ENCODE measurements around the gene GOSR2. TPM values are rescaled to one million over a fixed set of nuclear protein-coding genes. Genes with fewer than 3 reads are reported as not detected.
A peak's percentile ranks its signal among the peaks of the same experiment; 100 is the strongest.

The GOSR2 gene
- total RNA-seq, 1 experiment from 2014 or later = 34.5 TPM

DNA sequence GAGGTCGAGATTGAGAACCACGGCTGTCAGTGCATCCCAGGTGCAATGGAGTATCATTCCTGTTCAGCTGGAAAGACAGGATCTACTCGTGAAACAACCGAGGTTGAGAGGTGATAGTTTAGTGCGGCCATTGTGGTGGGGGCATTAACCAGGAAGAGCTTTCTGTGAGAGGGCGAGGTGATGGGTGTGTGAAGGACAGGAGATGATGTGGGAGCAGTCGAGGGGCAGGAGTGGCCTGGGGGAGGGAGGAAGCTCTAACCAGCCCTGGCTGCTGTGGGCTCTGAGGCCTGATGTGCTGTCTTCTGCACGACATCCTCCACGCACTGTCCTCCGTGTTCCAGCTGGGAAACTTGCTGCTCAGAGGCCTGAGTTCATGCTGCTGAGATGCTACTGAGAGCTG lies 22.0 kb downstream of the GOSR2 start:
- H3K27ac ChIP-seq = no peak overlapping the region
- H2AFZ ChIP-seq = no peak overlapping the region
- POLR2A ChIA-PET (ENCODE audit: unreplicated experiment) = interaction anchor here (0.6 kb wide), 1 partner anchor 47 kb away, joined by 4 read pairs; no protein-coding TSS in a partner anchor
- H3F3A ChIP-seq (ENCODE audit: insufficient read depth, low read depth) = peaks cover 24% of the 10 kb centered on the region; the same call in 1 of the 2 replicates
- BruUV-seq (replicated peaks) = no TSS peak
- H3K9me2 ChIP-seq (ENCODE audit: insufficient read depth) = no peaks in the 10 kb centered on the region
- no peaks in the 10 kb centered on the region for H3K27me3 ChIP-seq (ENCODE audit: insufficient read depth, low read depth)
- peak; percentile 51 to 84 for DNase-seq
- H3K4me1 ChIP-seq (replicated peaks; ENCODE audit: insufficient read depth) = peaks cover 28% of the 10 kb centered on the region
- H3K79me2 ChIP-seq (ENCODE audit: low read depth) = no peaks in the 10 kb centered on the region
- intact Hi-C loops (cut with micrococcal nuclease; ENCODE audit: unreplicated experiment) = loop anchor here (5.0 to 10.0 kb wide), 3 partner anchors 160 to 857 kb away; no protein-coding TSS in a partner anchor
- TF ChIP-seq, protein P1, sequence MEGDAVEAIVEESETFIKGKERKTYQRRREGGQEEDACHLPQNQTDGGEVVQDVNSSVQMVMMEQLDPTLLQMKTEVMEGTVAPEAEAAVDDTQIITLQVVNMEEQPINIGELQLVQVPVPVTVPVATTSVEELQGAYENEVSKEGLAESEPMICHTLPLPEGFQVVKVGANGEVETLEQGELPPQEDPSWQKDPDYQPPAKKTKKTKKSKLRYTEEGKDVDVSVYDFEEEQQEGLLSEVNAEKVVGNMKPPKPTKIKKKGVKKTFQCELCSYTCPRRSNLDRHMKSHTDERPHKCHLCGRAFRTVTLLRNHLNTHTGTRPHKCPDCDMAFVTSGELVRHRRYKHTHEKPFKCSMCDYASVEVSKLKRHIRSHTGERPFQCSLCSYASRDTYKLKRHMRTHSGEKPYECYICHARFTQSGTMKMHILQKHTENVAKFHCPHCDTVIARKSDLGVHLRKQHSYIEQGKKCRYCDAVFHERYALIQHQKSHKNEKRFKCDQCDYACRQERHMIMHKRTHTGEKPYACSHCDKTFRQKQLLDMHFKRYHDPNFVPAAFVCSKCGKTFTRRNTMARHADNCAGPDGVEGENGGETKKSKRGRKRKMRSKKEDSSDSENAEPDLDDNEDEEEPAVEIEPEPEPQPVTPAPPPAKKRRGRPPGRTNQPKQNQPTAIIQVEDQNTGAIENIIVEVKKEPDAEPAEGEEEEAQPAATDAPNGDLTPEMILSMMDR (conservative IDR thresholded peaks at IDR 0.05) = no peak
- no peak for TF ChIP-seq EZH2 (IDR thresholded peaks at IDR 0.05; ENCODE audit: low read depth)
- CTCF ChIA-PET = no interaction called here
- peaks cover 7% of the 10 kb centered on the region; the same call in 1 of the 2 replicates for H3K36me3 ChIP-seq (ENCODE audit: low read depth)
- H3K4me2 ChIP-seq = peak overlapping the region; percentile 61
- H3K4me3 ChIP-seq = no peak overlapping the region
- H3K9me3 ChIP-seq (ENCODE audit: insufficient read depth, low read depth) = no peaks in the 10 kb centered on the region
- H4K20me1 ChIP-seq (ENCODE audit: insufficient read depth) = no peaks in the 10 kb centered on the region; the same call in 1 of the 2 replicates

DNA sequence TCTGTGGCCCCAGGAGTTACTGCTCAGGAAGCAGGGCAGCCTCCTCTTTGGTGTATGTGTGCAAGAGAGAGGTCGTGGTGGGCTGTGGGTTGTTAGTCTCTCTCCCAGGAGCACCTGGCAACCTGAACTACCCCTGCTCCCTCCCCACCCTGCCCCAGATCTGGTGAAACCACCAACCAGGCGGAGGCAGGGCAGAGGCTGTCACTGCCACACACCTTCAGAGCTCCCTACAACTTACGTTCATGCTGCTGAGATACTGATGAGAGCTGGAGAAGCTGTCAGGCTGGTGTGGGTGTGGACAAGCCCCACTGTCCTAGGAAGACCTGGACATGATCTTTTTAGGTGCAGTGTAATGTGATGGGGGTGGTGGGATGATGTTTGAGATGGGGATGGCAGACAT lies 24.3 kb downstream of the GOSR2 start:
- H3K9me3 ChIP-seq (ENCODE audit: insufficient read depth, low read depth) = no peaks in the 10 kb centered on the region
- H3K27me3 ChIP-seq (ENCODE audit: insufficient read depth, low read depth) = no peaks in the 10 kb centered on the region
- H3K27ac ChIP-seq = no peak overlapping the region
- H3K36me3 ChIP-seq (ENCODE audit: low read depth) = no peaks in the 10 kb centered on the region
- peaks cover 28% of the 10 kb centered on the region for H3K4me1 ChIP-seq (replicated peaks; ENCODE audit: insufficient read depth)
- H3K4me3 ChIP-seq = no peak overlapping the region
- no peaks in the 10 kb centered on the region for H3K79me2 ChIP-seq (ENCODE audit: low read depth)
- intact Hi-C loops (cut with micrococcal nuclease; ENCODE audit: unreplicated experiment) = loop anchor here (10.0 kb wide), 2 partner anchors 162 to 668 kb away; no protein-coding TSS in a partner anchor
- ChIA-PET POLR2A (ENCODE audit: unreplicated experiment) (no interaction called here), CTCF (no interaction called here)
- BruUV-seq (replicated peaks) = no TSS peak
- no peaks in the 10 kb centered on the region for H3K9me2 ChIP-seq (ENCODE audit: insufficient read depth)
- H3F3A ChIP-seq (ENCODE audit: insufficient read depth, low read depth) = peaks cover 17% of the 10 kb centered on the region; the same call in 1 of the 2 replicates
- H2AFZ ChIP-seq = no peak overlapping the region
- TF ChIP-seq EZH2 (IDR thresholded peaks at IDR 0.05; ENCODE audit: low read depth) = no peak
- TF ChIP-seq, protein P1 (conservative IDR thresholded peaks at IDR 0.05) = no peak
- DNase-seq = no peak
- no peaks in the 10 kb centered on the region for H4K20me1 ChIP-seq (ENCODE audit: insufficient read depth)
- H3K4me2 ChIP-seq = no peak overlapping the region

DNA sequence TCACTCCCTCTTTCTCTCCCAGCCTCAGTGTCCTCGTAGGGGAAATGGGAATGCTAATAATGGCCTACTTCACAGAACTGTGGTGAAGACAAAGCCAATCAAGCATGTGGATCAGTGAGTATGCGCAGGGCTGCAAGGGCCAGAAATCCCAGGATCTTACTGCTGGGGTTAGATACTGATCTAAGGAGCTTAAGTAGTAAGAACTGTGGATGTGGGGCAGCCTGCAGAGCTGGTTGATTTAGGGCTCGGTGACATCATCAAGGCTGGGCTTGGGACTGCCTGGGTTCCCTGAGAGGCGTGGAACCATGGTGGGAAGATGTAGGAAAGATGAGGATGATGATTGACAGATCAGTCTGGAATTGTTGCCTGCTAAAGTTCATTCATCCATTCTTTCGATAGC lies 25.6 kb downstream of the GOSR2 start:
- H3K27ac ChIP-seq = no peak overlapping the region
- no peaks in the 10 kb centered on the region for H4K20me1 ChIP-seq (ENCODE audit: insufficient read depth)
- no peaks in the 10 kb centered on the region for H3K27me3 ChIP-seq (ENCODE audit: insufficient read depth, low read depth)
- CTCF ChIA-PET = no interaction called here
- no peak for DNase-seq
- no peak overlapping the region for H3K4me2 ChIP-seq
- no peaks in the 10 kb centered on the region for H3K9me3 ChIP-seq (ENCODE audit: insufficient read depth, low read depth)
- no peak overlapping the region for H2AFZ ChIP-seq
- intact Hi-C loops (cut with micrococcal nuclease; ENCODE audit: unreplicated experiment) = loop anchor here (10.0 kb wide), 2 partner anchors 164 to 666 kb away; no protein-coding TSS in a partner anchor
- no peaks in the 10 kb centered on the region for H3K79me2 ChIP-seq (ENCODE audit: low read depth)
- H3K9me2 ChIP-seq (ENCODE audit: insufficient read depth) = no peaks in the 10 kb centered on the region
- no peak overlapping the region for H3K4me3 ChIP-seq
- POLR2A ChIA-PET (ENCODE audit: unreplicated experiment) = no interaction called here
- H3K36me3 ChIP-seq (ENCODE audit: low read depth) = no peaks in the 10 kb centered on the region
- TF ChIP-seq EZH2 (IDR thresholded peaks at IDR 0.05; ENCODE audit: low read depth) = no peak
- TF ChIP-seq, protein P1 (conservative IDR thresholded peaks at IDR 0.05) = no peak
- peaks cover 15% of the 10 kb centered on the region; the same call in 1 of the 2 replicates for H3F3A ChIP-seq (ENCODE audit: insufficient read depth, low read depth)
- no TSS peak for BruUV-seq (replicated peaks)
- peaks cover 21% of the 10 kb centered on the region for H3K4me1 ChIP-seq (replicated peaks; ENCODE audit: insufficient read depth)
